PFSK-1 (cell line): Measurements from ENCODE around the gene GNAI1. TPM values are rescaled to one million over a fixed set of nuclear protein-coding genes. Genes with fewer than 3 reads are reported as not detected.

Experiments
- FOXP2 ChIP-seq: optimal IDR thresholded peaks from 2 replicates; pipeline ENCODE3; 2011; ENCODE audit warnings: borderline replicate concordance, control low read depth, inconsistent platforms; ENCODE audit not compliant: insufficient read depth; ENCODE audit errors: extremely low read length, extremely low read depth
- POLR2AphosphoS5 ChIP-seq: IDR thresholded peaks from 2 replicates; pipeline ENCODE4 v1.6.1; 2012; ENCODE audit warnings: low read depth, mild to moderate bottlenecking, control low read depth, low read length, moderate library complexity
- REST ChIP-seq, 2 experiments: IDR thresholded peaks; 2 replicates each; pipeline versions ENCODE4 v1.6.1 to v1.8.0; 2011 to 2012; ENCODE audit warnings: low read depth in 2 of 2, low read length in 2 of 2, control low read depth in 1 of 2, inconsistent platforms in 1 of 2, mild to moderate bottlenecking in 1 of 2, moderate library complexity in 1 of 2; ENCODE audit not compliant: insufficient read depth in 1 of 2
- SIN3A ChIP-seq: IDR thresholded peaks from 2 replicates; pipeline ENCODE4 v1.6.1; 2012; ENCODE audit warnings: mild to moderate bottlenecking, low read length, moderate library complexity, borderline replicate concordance; ENCODE audit not compliant: insufficient read depth
- TAF1 ChIP-seq: IDR thresholded peaks from 2 replicates; pipeline ENCODE4 v1.6.1; 2012; ENCODE audit warnings: low read length, control low read depth, borderline replicate concordance; ENCODE audit not compliant: insufficient read depth
- polyA plus RNA-seq: library from polyadenylated mRNA; unstranded; fragments of >200 nt; gene quantifications from one replicate; pipeline ENCODE4 v1.2.1, GENCODE V29; 2012; ENCODE audit warnings: low read depth, missing spikeins; ENCODE audit not compliant: insufficient read length

The GNAI1 gene
- 7.1 TPM for polyA plus RNA-seq

- TF ChIP-seq SIN3A (no peak), REST (IDR thresholded peaks at IDR 0.05; ENCODE audit: insufficient read depth in 1 of 2, low read depth in 2 of 2, low read length in 2 of 2) (no peak), TAF1 (no peak), POLR2AphosphoS5 (no peak), FOXP2 (peak; percentile 59)
These were observed at the start of gene GNAI1 for GRCh38 chr7:80134536-80135308. Gene GNAI1, plus strand, starts transcription at chr7:80134831. Its CDS starts 330 bp downstream, at chr7:80135161.

- TF ChIP-seq SIN3A, result no peak
- TF ChIP-seq POLR2AphosphoS5, result no peak
- no peak for TF ChIP-seq TAF1
- TF ChIP-seq REST (IDR thresholded peaks at IDR 0.05; ENCODE audit: insufficient read depth in 1 of 2, low read depth in 2 of 2, low read length in 2 of 2), result no peak
- TF ChIP-seq FOXP2, result no peak
These were observed 47.4 kb upstream of the GNAI1 start for GRCh38 chr7:80087051-80087770.

GRCh38 chr7:80087771-80088170 lies 46.9 kb upstream of the GNAI1 start:
- TF ChIP-seq REST (IDR thresholded peaks at IDR 0.05; ENCODE audit: insufficient read depth in 1 of 2, low read depth in 2 of 2, low read length in 2 of 2) (no peak), POLR2AphosphoS5 (no peak), SIN3A (no peak), FOXP2 (no peak), TAF1 (no peak)

- no peak for TF ChIP-seq FOXP2
- TF ChIP-seq REST (IDR thresholded peaks at IDR 0.05; ENCODE audit: insufficient read depth in 1 of 2, low read depth in 2 of 2, low read length in 2 of 2), result no peak
These were observed 45.9 kb upstream of the GNAI1 start for GRCh38 chr7:80088705-80089104.
